Limb (tissue), 2 donors: ENCODE data around the gene ZKSCAN3.
"Not testable (repeated sequence)": the region's sequence is repeated elsewhere in the genome, so short reads cannot be mapped to it uniquely, and the experiment has no call there.

Experiments
- DNase-seq, 2 donors: peaks; one replicate each; pipeline ENCODE4 v3.0.0-alpha.2; 2016; ENCODE audit errors: extremely low spot score in 2 of 2

The ZKSCAN3 gene

GRCh38 chr6:28349892-28350737, at the start of gene ZKSCAN3:
Gene ZKSCAN3, plus strand, starts transcription at chr6:28349947. Its CDS starts 9,640 bp downstream, at chr6:28359587.
- DNase-seq = peak; percentile 87

- no peak for DNase-seq
Measured at GRCh38 chr6:28303570-28303969, 46.2 kb upstream of the ZKSCAN3 start.

- DNase-seq = not testable (repeated sequence)
Measured at GRCh38 chr6:28306363-28306762, 43.4 kb upstream of the ZKSCAN3 start.

GRCh38 chr6:28311139-28311823, 38.5 kb upstream of the ZKSCAN3 start:
- DNase-seq = no peak

DNA sequence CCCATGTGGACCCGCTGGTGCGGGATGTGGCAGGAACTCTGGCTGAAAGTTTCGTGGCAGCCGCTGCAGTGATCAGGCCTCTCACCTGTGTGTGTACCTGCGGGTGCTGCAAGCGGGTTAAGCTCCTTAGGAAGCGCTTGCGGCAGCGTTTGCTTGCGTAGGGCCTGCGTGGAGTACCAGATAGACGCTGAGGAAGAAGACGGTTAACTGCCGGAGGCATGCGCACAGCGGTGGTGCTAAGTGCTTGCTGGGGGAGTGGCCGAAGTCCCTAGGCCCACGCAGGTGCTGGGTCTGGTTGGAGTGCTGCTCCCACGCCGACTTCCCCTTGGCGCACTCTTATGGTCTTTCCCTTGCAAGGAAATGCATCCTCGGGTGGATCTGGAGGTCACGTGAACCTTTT, 36.8 kb upstream of the ZKSCAN3 start:
- DNase-seq = no peak

GRCh38 chr6:28315628-28316027, 34.1 kb upstream of the ZKSCAN3 start:
- no peak for DNase-seq

- not testable (repeated sequence) for DNase-seq
Measured at GRCh38 chr6:28317866-28318265, 31.9 kb upstream of the ZKSCAN3 start.

- no peak for DNase-seq
Measured at GRCh38 chr6:28322661-28323060, 27.1 kb upstream of the ZKSCAN3 start.

DNA sequence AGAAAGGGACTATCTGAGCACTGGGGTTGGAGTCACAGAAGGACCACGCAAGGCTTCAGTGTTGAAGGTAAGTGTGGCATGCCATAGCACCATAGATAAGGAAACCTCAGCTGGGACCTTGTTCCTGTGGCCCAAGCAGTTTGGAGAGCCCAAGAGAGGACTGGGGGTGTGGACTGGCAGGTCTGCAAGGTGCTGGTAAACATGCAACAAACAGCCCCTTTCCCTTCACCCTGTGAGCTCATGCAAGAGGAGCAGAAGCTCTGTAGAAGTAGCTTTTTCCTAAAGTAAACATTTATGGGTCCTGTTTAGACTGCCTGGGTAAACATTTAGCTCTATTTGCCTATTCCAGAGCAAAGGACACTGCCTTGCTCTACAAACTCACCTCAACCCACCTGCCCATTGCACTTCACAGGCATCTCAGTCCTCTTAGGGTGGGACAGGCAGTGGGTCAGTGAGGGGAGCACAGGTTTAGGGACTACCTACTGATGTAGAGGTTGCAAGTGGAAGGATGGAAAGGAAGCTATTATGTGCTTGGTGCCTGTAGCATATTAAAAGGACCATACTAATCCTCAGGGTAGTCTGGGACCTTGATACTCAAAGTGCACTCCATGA, 25.8 kb upstream of the ZKSCAN3 start:
- no peak for DNase-seq

DNA sequence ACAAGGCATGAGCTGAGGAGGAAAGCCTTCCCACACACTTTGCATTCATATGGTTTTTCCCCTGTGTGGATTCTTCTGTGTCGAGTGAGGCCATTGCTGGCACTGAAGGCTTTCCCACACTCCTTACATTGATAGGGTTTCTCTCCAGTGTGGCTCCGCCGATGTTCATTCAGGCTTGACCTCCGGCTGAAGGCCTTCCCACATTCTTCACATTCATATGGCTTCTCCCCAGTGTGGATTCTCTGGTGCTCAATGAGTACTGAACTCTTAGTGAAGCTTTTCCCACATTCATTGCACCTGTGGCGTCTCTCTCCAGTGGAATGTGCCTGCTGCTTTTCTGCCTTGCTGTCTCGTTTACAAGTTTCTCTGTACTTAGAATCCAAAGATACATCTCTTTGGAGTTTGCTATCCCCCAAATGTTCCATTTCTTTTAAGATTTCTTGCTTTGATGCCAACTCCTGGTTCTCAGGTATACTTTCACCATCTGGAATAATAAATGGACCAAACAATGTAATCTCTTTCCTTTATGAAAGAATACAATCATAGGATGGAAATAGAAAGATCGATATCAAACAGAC, 23.3 kb upstream of the ZKSCAN3 start:
- no peak for DNase-seq

GRCh38 chr6:28330041-28330440, 19.7 kb upstream of the ZKSCAN3 start:
- no peak for DNase-seq

DNA sequence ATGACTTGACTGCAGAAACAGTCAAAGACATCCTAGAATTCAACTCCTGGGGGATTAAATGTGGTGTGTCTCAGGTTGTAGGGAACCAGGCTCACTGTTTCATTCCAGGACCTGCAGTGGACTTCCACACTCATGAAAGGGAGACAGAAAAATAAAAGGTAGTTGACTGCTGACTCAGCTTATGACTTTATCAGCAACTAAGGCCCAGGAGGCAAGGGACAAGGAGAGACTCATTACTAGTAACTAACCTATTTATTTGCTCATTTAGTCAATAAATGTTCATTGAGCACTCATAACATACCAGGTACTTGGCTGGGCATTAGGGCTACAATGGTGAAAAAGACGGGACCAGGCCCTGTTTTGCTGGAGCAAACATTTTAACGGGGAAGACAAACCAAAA, 16.7 kb upstream of the ZKSCAN3 start:
- DNase-seq = no peak

DNA sequence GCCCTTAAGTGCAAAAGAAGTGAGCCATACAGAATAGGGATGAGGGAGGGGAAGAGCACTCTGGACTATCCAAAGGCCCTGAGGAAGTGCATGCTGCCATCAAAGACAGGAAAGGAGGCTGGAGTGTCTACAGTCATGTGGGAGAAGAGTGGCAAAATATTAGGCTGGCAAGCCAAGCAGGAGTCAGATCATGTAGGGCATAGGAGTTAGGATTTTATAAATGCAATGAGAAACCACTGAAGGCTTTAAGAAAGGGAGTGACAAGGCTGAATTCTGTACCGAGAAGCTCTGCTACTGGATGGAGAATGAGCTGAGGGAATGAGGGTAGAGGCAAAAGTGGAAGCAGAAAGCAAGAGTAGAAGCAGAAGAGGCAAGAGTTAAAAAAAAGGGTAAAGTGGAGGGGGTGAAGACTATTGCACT, 16.1 kb upstream of the ZKSCAN3 start:
- DNase-seq = no peak

DNA sequence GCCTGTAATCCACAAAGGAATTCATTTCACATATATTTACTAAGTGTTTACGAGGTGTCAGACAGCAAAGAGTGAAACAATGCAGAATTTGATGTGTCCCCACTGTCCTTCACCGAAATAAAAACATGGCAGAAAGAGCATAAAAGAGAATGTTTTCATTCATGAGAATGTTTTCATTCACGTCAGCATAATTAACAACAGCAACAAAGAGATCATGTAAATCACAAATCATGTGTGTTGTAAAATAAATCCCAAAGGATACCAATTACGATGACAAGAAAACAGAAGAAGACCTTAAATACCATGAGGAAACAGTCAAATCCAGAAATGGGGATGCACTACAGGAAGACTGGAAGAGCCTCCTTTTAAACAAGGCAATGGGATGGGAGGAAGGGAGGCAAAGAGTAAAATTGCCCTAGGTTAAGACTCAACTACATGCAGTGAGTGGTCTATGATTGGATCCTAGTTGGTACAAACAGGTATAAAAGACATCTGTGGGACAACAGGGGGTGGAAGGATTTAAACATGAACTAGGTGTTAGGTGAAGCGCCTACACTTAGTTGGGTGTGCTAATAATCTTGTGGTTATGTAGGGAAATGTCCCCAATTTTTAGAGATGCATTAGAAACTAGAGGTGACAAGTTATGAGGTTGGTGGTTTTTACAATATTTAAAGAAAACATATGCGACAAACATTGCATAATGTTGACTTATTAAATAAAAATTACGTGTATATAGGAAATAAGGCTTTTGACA, 15.3 kb upstream of the ZKSCAN3 start:
- DNase-seq = no peak

DNA sequence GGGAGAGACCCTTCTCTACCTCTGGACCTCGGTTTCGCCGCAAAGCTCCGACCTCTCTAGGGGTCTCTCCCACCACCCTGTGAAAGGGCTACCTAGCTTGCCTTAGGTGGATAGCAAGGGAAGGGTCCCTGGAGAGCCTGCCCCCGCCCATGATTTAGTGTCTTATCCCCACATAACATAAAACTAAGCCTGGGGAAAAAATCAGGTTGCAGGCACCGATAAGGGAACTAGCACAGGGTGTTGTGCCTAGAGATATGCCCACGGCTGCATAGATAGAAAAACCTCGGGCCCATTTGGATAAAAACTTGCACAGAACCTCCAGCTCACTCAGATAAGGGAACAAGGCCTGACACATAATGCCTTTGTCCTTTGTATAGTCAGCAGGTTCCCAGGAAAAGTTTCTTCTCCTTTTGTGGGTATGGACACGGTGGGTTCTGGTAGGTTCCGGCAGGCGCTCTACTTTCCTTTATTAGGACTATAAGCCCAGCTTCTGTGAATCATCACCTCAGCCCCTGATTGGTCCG, 14.6 kb upstream of the ZKSCAN3 start:
- no peak for DNase-seq

GRCh38 chr6:28335564-28336283, 14.0 kb upstream of the ZKSCAN3 start, which contains the start of gene ZSCAN31:
Gene ZSCAN31, minus strand, starts transcription at chr6:28336148. Its CDS starts 6,465 bp downstream, at chr6:28329683.
- peak; percentile 93 to 96 for DNase-seq

GRCh38 chr6:28336284-28337120, 13.2 kb upstream of the ZKSCAN3 start:
- peak in 1 of 2 donors; percentile 72 for DNase-seq

- no peak for DNase-seq
Measured at GRCh38 chr6:28337121-28337520, 12.6 kb upstream of the ZKSCAN3 start.
